Fibroblast of lung (primary cell): ENCODE measurements around the gene CSH2.

Experiments used
- EZH2 ChIP-seq: IDR thresholded peaks from 2 replicates; pipeline ENCODE4 v1.5.1; 2012; ENCODE audit warnings: low read length, control low read depth, mild to moderate bottlenecking; ENCODE audit errors: missing control alignments
- TF ChIP-seq, protein P1 (sequence below), 2 donors: IDR thresholded peaks in 1 of 2; conservative IDR thresholded peaks in 1 of 2; 1 replicate in 1 of 2; 2 replicates in 1 of 2; pipeline ENCODE4 v1.5.1; 2011 to 2012; ENCODE audit warnings: low read length in 2 of 2, control low read depth in 1 of 2, inconsistent platforms in 1 of 2, low read depth in 1 of 2, mild to moderate bottlenecking in 1 of 2

DNA sequence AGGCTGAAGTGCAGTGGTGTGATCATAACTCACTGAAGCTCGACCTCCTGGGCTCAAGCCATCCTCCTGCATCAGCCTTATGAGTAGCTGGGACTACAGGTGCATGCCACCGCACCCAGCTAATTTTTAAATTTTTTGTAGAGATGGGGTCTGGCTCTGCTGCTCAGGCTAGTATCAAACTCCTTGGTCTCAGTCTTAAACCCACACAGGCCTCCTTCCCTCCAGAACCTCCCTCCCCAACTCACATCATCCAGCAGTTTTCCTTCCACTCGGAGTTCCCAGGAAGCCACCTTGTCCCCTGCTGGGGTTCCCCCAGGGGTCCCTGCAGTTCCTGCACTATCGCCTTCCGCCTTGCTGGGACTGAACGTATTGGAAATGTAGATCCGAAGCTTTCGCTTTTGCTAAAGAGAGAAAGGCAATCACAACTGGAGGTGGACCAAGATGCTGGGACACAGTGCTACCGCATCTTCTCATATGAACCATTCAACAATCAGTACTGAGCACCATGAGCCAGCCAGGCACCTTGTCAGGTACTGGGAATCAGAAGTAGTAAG is 38.2 kb downstream of the CSH2 start:
- TF ChIP-seq, protein P1, sequence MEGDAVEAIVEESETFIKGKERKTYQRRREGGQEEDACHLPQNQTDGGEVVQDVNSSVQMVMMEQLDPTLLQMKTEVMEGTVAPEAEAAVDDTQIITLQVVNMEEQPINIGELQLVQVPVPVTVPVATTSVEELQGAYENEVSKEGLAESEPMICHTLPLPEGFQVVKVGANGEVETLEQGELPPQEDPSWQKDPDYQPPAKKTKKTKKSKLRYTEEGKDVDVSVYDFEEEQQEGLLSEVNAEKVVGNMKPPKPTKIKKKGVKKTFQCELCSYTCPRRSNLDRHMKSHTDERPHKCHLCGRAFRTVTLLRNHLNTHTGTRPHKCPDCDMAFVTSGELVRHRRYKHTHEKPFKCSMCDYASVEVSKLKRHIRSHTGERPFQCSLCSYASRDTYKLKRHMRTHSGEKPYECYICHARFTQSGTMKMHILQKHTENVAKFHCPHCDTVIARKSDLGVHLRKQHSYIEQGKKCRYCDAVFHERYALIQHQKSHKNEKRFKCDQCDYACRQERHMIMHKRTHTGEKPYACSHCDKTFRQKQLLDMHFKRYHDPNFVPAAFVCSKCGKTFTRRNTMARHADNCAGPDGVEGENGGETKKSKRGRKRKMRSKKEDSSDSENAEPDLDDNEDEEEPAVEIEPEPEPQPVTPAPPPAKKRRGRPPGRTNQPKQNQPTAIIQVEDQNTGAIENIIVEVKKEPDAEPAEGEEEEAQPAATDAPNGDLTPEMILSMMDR (conservative IDR thresholded peaks at IDR 0.05 in 1 of 2, IDR thresholded peaks at IDR 0.05 in 1 of 2; ENCODE audit: low read depth in 1 of 2, low read length in 2 of 2): no peak
- TF ChIP-seq EZH2: no peak
